PC-9 (cell line): Measurements from ENCODE around the gene EZH2. TPM values are rescaled to one million over a fixed set of nuclear protein-coding genes. Genes with fewer than 3 reads are reported as not detected.

Experiments
- BruUV-seq: library from RNA; stranded (reverse); fragments of 400-500 nt; replicated peaks from 2 replicates; lab custom pipeline; 2021; lab: Mats Ljungman, UMichigan
- CTCF ChIA-PET: fragments of 300-600 bp; sonication (Branson Sonifier 250); formaldehyde crosslinking; loops from one replicate; lab custom pipeline; 2022; ENCODE audit warnings: antibody characterized with exemption; lab: Charles Lee
- POLR2A ChIA-PET: fragments of 300-600 bp; sonication (Branson Sonifier 250); formaldehyde crosslinking; loops from one replicate; lab custom pipeline; 2022; ENCODE audit warnings: antibody characterized with exemption; ENCODE audit not compliant: unreplicated experiment; lab: Charles Lee
- DNase-seq, 2 experiments: peaks; one replicate each; pipeline versions ENCODE4 v3.0.0 to v3.0.0-alpha.2; 2015 to 2022; ENCODE audit warnings: mixed read lengths in 1 of 2
- H2AFZ ChIP-seq: fragments of 200-600 bp; sonication (generic); 2 replicates; pipeline ENCODE4 v1.8.1; 2017; ENCODE audit warnings: antibody characterized with exemption
- H3F3A ChIP-seq: fragments of 200-600 bp; sonication (generic); 2 replicates; pipeline ENCODE4 v1.8.1; 2017; ENCODE audit warnings: antibody characterized with exemption, mild to moderate bottlenecking, low read depth; ENCODE audit not compliant: insufficient read depth
- H3K27ac ChIP-seq: fragments of 200-600 bp; sonication (generic); 2 replicates; pipeline ENCODE4 v1.6.1; 2016; ENCODE audit warnings: mixed run types
- H3K27me3 ChIP-seq: fragments of 200-600 bp; sonication (generic); 2 replicates; pipeline ENCODE4 v1.6.1; 2016; ENCODE audit warnings: low read depth, mixed run types; ENCODE audit not compliant: insufficient read depth
- H3K36me3 ChIP-seq: fragments of 200-600 bp; sonication (generic); 2 replicates; pipeline ENCODE4 v1.6.1; 2016; ENCODE audit warnings: low read depth, mixed run types
- H3K4me1 ChIP-seq: fragments of 200-600 bp; sonication (generic); replicated peaks from 2 replicates; pipeline ENCODE4 v1.6.1; 2016; ENCODE audit warnings: mixed run types; ENCODE audit not compliant: insufficient read depth
- H3K4me2 ChIP-seq: fragments of 200-600 bp; sonication (generic); 2 replicates; pipeline ENCODE4 v1.6.1; 2017; ENCODE audit warnings: mixed run types
- H3K4me3 ChIP-seq: fragments of 200-600 bp; sonication (generic); 2 replicates; pipeline ENCODE4 v1.6.1; 2016; ENCODE audit warnings: mixed run types
- H3K79me2 ChIP-seq: fragments of 200-600 bp; sonication (generic); 2 replicates; pipeline ENCODE4 v1.6.1; 2017; ENCODE audit warnings: low read depth, mixed run types
- H3K9me2 ChIP-seq: fragments of 200-600 bp; sonication (generic); 2 replicates; pipeline ENCODE4 v1.8.1; 2017; ENCODE audit warnings: mild to moderate bottlenecking; ENCODE audit not compliant: insufficient read depth
- H3K9me3 ChIP-seq: fragments of 200-600 bp; sonication (generic); 2 replicates; pipeline ENCODE4 v1.8.1; 2016; ENCODE audit warnings: low read depth; ENCODE audit not compliant: insufficient read depth
- H4K20me1 ChIP-seq: fragments of 200-600 bp; sonication (generic); 2 replicates; pipeline ENCODE4 v1.8.1; 2017; ENCODE audit not compliant: insufficient read depth
- EZH2 ChIP-seq: fragments of 200-600 bp; sonication (generic); IDR thresholded peaks from 2 replicates; pipeline ENCODE4 v1.8.0; 2017; ENCODE audit warnings: antibody characterized with exemption, low read depth
- intact Hi-C: fragments of 100-400 bp; cut with micrococcal nuclease; formaldehyde crosslinking; loops from one replicate; pipeline ENCODE4 v1.10.0; 2022; ENCODE audit not compliant: unreplicated experiment
- total RNA-seq: library from RNA; stranded (reverse); gene quantifications from 2 replicates; pipeline ENCODE4 v1.2.3, GENCODE V29; 2021
- TF ChIP-seq, protein P1 (sequence below): fragments of 200-600 bp; sonication (generic); conservative IDR thresholded peaks from 2 replicates; pipeline ENCODE4 v1.6.1; 2017; ENCODE audit warnings: mixed run types, antibody characterized with exemption, mild to moderate bottlenecking, moderate library complexity

The EZH2 gene
- total RNA-seq, 1 experiment from 2014 or later, result 48.6 TPM

- no peaks in the 10 kb centered on the region for H3K27me3 ChIP-seq
- ChIA-PET CTCF (no interaction called here), POLR2A (no interaction called here)
- H3K9me3 ChIP-seq, result no peaks in the 10 kb centered on the region
- H3F3A ChIP-seq, result no peaks in the 10 kb centered on the region
- no peaks in the 10 kb centered on the region for H3K79me2 ChIP-seq
- no peak overlapping the region for H3K27ac ChIP-seq
- H4K20me1 ChIP-seq, result no peaks in the 10 kb centered on the region
- H3K36me3 ChIP-seq, result no peaks in the 10 kb centered on the region
- no TSS peak for BruUV-seq
- no peak overlapping the region for H2AFZ ChIP-seq
- H3K4me3 ChIP-seq, result no peak overlapping the region
- no peaks in the 10 kb centered on the region for H3K4me1 ChIP-seq
- intact Hi-C loops, result no loop called here
- no peak for DNase-seq
- no peak overlapping the region for H3K4me2 ChIP-seq
- no peaks in the 10 kb centered on the region for H3K9me2 ChIP-seq
- TF ChIP-seq EZH2, result no peak
- TF ChIP-seq, protein P1, sequence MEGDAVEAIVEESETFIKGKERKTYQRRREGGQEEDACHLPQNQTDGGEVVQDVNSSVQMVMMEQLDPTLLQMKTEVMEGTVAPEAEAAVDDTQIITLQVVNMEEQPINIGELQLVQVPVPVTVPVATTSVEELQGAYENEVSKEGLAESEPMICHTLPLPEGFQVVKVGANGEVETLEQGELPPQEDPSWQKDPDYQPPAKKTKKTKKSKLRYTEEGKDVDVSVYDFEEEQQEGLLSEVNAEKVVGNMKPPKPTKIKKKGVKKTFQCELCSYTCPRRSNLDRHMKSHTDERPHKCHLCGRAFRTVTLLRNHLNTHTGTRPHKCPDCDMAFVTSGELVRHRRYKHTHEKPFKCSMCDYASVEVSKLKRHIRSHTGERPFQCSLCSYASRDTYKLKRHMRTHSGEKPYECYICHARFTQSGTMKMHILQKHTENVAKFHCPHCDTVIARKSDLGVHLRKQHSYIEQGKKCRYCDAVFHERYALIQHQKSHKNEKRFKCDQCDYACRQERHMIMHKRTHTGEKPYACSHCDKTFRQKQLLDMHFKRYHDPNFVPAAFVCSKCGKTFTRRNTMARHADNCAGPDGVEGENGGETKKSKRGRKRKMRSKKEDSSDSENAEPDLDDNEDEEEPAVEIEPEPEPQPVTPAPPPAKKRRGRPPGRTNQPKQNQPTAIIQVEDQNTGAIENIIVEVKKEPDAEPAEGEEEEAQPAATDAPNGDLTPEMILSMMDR, result no peak
Measured at GRCh38 chr7:148929176-148929575, 45.1 kb upstream of the EZH2 start.

DNA sequence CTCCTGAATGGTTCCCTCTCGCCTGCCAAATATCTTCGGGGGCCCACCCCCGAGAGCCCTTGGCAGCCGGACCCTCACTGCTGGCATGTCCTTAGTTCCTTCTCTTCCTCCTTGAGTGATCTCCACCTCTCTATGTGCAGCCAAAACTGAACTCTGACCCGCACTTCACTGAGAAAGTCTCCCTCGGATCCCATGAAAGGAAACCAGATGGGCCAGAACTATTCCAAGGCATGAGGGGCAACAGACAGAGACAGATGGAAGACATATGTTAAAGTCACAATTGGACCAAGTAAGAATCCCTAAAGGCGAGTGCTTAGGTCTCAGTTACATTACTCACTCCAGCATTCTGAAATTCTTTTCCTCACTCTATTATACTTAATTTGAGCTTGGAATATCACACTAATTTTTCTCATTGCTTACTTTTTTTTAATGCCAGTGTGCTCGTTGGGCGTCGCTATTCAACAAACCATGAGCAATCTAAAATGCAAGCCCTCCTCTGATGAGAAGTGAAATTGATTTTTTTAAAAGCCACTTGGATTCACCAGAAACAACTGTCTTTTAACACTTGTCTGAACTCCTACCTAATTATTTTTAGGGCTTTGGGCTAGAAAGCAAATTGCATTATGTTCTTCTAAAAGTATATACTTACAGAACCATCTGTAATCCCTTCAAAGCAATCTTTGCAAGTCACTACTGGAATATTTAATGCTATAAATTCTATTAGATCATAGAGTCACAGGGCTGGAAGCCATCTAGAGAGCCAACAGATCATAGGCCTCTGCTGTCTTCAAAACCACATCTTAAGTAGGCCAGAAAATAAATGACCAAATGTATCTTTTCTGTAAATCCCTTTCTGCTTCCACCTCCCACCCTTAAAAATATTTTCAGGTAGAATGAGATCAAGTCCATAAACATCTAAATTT is 43.3 kb upstream of the EZH2 start:
- Histone ChIP-seq H2AFZ (no peak overlapping the region), H3K27ac (no peak overlapping the region), H4K20me1 (no peaks in the 10 kb centered on the region), H3K4me2 (no peak overlapping the region), H3K9me2 (no peaks in the 10 kb centered on the region), H3K36me3 (no peaks in the 10 kb centered on the region), H3F3A (no peaks in the 10 kb centered on the region), H3K4me1 (no peaks in the 10 kb centered on the region), H3K27me3 (no peaks in the 10 kb centered on the region), H3K4me3 (no peak overlapping the region), H3K9me3 (no peaks in the 10 kb centered on the region), H3K79me2 (no peaks in the 10 kb centered on the region)
- ChIA-PET CTCF (no interaction called here), POLR2A (interaction anchor here (0.6 kb wide), 1 partner anchor 491 kb away, joined by 3 read pairs; no protein-coding TSS in a partner anchor)
- TF ChIP-seq, protein P1, result no peak
- no peak for TF ChIP-seq EZH2
- intact Hi-C loops, result no loop called here
- BruUV-seq, result no TSS peak
- no peak for DNase-seq

DNA sequence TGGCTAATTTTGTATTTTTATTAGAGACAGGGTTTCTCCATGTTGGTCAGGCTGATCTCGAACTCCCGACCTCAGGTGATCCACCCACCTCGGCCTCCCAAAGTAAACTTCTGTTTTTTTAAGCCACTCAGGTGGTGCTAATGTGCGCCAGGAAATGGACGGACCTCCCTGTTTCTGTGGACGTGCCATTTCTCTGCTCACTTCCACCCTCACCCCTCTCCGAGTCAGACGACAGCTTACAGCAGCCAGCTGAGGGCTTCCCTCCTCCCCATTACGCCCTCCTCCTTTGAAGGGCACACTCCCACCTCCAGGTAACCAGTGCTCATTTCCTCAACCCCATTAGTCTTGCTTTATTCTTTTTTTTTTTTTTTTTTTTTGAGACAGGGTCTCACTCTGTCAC is 41.7 kb upstream of the EZH2 start:
- ChIA-PET POLR2A (no interaction called here), CTCF (no interaction called here)
- H3F3A ChIP-seq, result no peaks in the 10 kb centered on the region
- H3K4me3 ChIP-seq, result no peak overlapping the region
- H3K36me3 ChIP-seq, result no peaks in the 10 kb centered on the region
- H3K4me1 ChIP-seq, result no peaks in the 10 kb centered on the region
- no peaks in the 10 kb centered on the region for H3K27me3 ChIP-seq
- DNase-seq, result no peak
- H2AFZ ChIP-seq, result no peak overlapping the region
- BruUV-seq, result no TSS peak
- no peaks in the 10 kb centered on the region for H3K79me2 ChIP-seq
- no peaks in the 10 kb centered on the region for H3K9me2 ChIP-seq
- TF ChIP-seq, protein P1, result no peak
- TF ChIP-seq EZH2, result no peak
- no peak overlapping the region for H3K4me2 ChIP-seq
- no peaks in the 10 kb centered on the region for H4K20me1 ChIP-seq
- no peak overlapping the region for H3K27ac ChIP-seq
- intact Hi-C loops, result no loop called here
- no peaks in the 10 kb centered on the region for H3K9me3 ChIP-seq
